HEK293 (cell line): Measurements from ENCODE around the gene STC2.

Experiments
- CTCF ChIA-PET: fragments of 350-600 bp; formaldehyde crosslinking; extraction: SDS; loops from one replicate; lab custom pipeline; 2021; ENCODE audit warnings: antibody characterized with exemption; lab: Yijun Ruan, JAX
- POLR2A ChIA-PET: fragments of 300-600 bp; formaldehyde crosslinking; extraction: SDS; loops from one replicate; lab custom pipeline; 2020; ENCODE audit warnings: antibody characterized with exemption, inconsistent platforms; lab: Yijun Ruan, JAX
- H3K27ac ChIP-seq: fragments of 200-500 bp; sonication (Bioruptor generic); 2 replicates; pipeline ENCODE4 v1.5.1; 2014; ENCODE audit warnings: low read depth, low read length, control low read depth, inconsistent platforms; ENCODE audit errors: extremely low read depth
- H3K36me3 ChIP-seq, 2 experiments: fragments of 200-500 bp in 1 of 2; sonication (Bioruptor generic) in 1 of 2; 1 replicate in 1 of 2; 2 replicates in 1 of 2; pipeline ENCODE4 v1.5.1; 2014 to 2017; ENCODE audit warnings: inconsistent platforms in 2 of 2, low read length in 2 of 2; ENCODE audit not compliant: control insufficient read depth in 2 of 2, insufficient read depth in 1 of 2
- H3K4me1 ChIP-seq: fragments of 200-500 bp; sonication (Bioruptor generic); 2 replicates; pipeline ENCODE4 v1.5.1; 2014; ENCODE audit warnings: mild to moderate bottlenecking, low read length, inconsistent platforms; ENCODE audit not compliant: control insufficient read depth, insufficient read depth
- H3K4me3 ChIP-seq: 2 replicates; pipeline ENCODE4 v1.5.1; 2011; ENCODE audit warnings: low read depth, mild to moderate bottlenecking, control low read depth, low read length, moderate library complexity
- H3K9me3 ChIP-seq: fragments of 200-500 bp; sonication (Bioruptor generic); 2 replicates; pipeline ENCODE4 v1.5.1; 2014; ENCODE audit warnings: low read depth, low read length, inconsistent platforms; ENCODE audit not compliant: control insufficient read depth, insufficient read depth
- GLI2 ChIP-seq: fragments of 450-650 bp; formaldehyde crosslinking; IDR thresholded peaks from 2 replicates; pipeline ENCODE4; 2017; ENCODE audit warnings: missing biosample characterization, missing genetic modification characterization, low read depth, borderline replicate concordance
- GLIS2 ChIP-seq: fragments of 450-650 bp; formaldehyde crosslinking; IDR thresholded peaks from 2 replicates; pipeline ENCODE4 v1.5.1; 2016; ENCODE audit warnings: missing biosample characterization, missing genetic modification characterization
- MEIS1 ChIP-seq: sonication (generic); formaldehyde crosslinking; IDR thresholded peaks from 2 replicates; pipeline ENCODE4 v1.8.1; 2022; ENCODE audit warnings: missing genetic modification reagents, mild to moderate bottlenecking, borderline replicate concordance
- PRDM1 ChIP-seq: fragments of 450-650 bp; formaldehyde crosslinking; IDR thresholded peaks from 2 replicates; pipeline ENCODE4; 2016; ENCODE audit warnings: missing biosample characterization, missing genetic modification characterization
- SCRT2 ChIP-seq: fragments of 450-650 bp; formaldehyde crosslinking; IDR thresholded peaks from 2 replicates; pipeline ENCODE4 v1.5.1; 2016; ENCODE audit warnings: missing biosample characterization, missing genetic modification characterization
- SP7 ChIP-seq: fragments of 450-650 bp; formaldehyde crosslinking; IDR thresholded peaks from 2 replicates; pipeline ENCODE4 v1.5.1; 2016; ENCODE audit warnings: missing biosample characterization, missing genetic modification characterization
- WT1 ChIP-seq: fragments of 450-650 bp; formaldehyde crosslinking; IDR thresholded peaks from 2 replicates; pipeline ENCODE4 v1.5.1; 2016; ENCODE audit warnings: missing biosample characterization, missing genetic modification characterization
- YY2 ChIP-seq: fragments of 450-650 bp; formaldehyde crosslinking; IDR thresholded peaks from 2 replicates; pipeline ENCODE4 v1.5.1; 2016; ENCODE audit warnings: missing biosample characterization, missing genetic modification characterization
- ZBTB26 ChIP-seq: fragments of 450-650 bp; formaldehyde crosslinking; optimal IDR thresholded peaks from 2 replicates; pipeline ENCODE3; 2016; ENCODE audit warnings: missing biosample characterization, mild to moderate bottlenecking, missing genetic modification characterization
- ZBTB48 ChIP-seq: fragments of 450-650 bp; formaldehyde crosslinking; IDR thresholded peaks from 2 replicates; pipeline ENCODE4 v1.5.1; 2016; ENCODE audit warnings: missing biosample characterization, missing genetic modification characterization
- ZFP69B ChIP-seq: fragments of 450-650 bp; formaldehyde crosslinking; IDR thresholded peaks from 2 replicates; pipeline ENCODE4 v1.5.1; 2016; ENCODE audit warnings: missing biosample characterization, missing genetic modification characterization
- ZIC2 ChIP-seq: fragments of 450-650 bp; formaldehyde crosslinking; IDR thresholded peaks from 2 replicates; pipeline ENCODE4 v1.5.1; 2016; ENCODE audit warnings: missing biosample characterization, missing genetic modification characterization
- ZNF10 ChIP-seq: fragments of 450-650 bp; formaldehyde crosslinking; IDR thresholded peaks from 2 replicates; pipeline ENCODE4 v1.5.1; 2017; ENCODE audit warnings: missing biosample characterization, missing genetic modification characterization
- ZNF23 ChIP-seq: fragments of 450-650 bp; formaldehyde crosslinking; IDR thresholded peaks from 2 replicates; pipeline ENCODE4 v1.5.1; 2016; ENCODE audit warnings: missing biosample characterization, missing genetic modification characterization, borderline replicate concordance
- ZNF48 ChIP-seq: fragments of 450-650 bp; formaldehyde crosslinking; IDR thresholded peaks from 2 replicates; pipeline ENCODE4 v1.5.1; 2016; ENCODE audit warnings: missing biosample characterization, missing genetic modification characterization
- ZNF548 ChIP-seq: fragments of 450-650 bp; formaldehyde crosslinking; IDR thresholded peaks from 2 replicates; pipeline ENCODE4 v1.5.1; 2016; ENCODE audit warnings: missing biosample characterization, missing genetic modification characterization
- ZNF561 ChIP-seq: fragments of 450-650 bp; IDR thresholded peaks from 2 replicates; pipeline ENCODE4 v1.5.1; 2018; ENCODE audit warnings: missing biosample characterization, missing genetic modification characterization, borderline replicate concordance
- ZNF600 ChIP-seq: fragments of 450-650 bp; formaldehyde crosslinking; IDR thresholded peaks from 2 replicates; pipeline ENCODE4 v1.5.1; 2016; ENCODE audit warnings: missing biosample characterization, missing genetic modification characterization
- ZNF623 ChIP-seq: fragments of 450-650 bp; formaldehyde crosslinking; IDR thresholded peaks from 2 replicates; pipeline ENCODE4 v1.5.1; 2016; ENCODE audit warnings: missing biosample characterization, missing genetic modification characterization
- TF ChIP-seq, protein P1 (sequence below): fragments of 450-650 bp; formaldehyde crosslinking; IDR thresholded peaks from 2 replicates; pipeline ENCODE4 v1.5.1; 2016; ENCODE audit warnings: missing biosample characterization, missing genetic modification characterization, borderline replicate concordance
- TF ChIP-seq, protein P2 (sequence below): IDR thresholded peaks from 2 replicates; pipeline ENCODE4 v1.6.1; 2011; ENCODE audit warnings: mild to moderate bottlenecking, low read depth, low read length, borderline replicate concordance
- TF ChIP-seq, protein P3 (sequence below): fragments of 450-650 bp; formaldehyde crosslinking; IDR thresholded peaks from 2 replicates; pipeline ENCODE4 v1.5.1; 2016; ENCODE audit warnings: missing biosample characterization, missing genetic modification characterization
- TF ChIP-seq, protein P4 (sequence below): fragments of 450-650 bp; formaldehyde crosslinking; IDR thresholded peaks from 2 replicates; pipeline ENCODE4 v1.5.1; 2016; ENCODE audit warnings: missing biosample characterization, missing genetic modification characterization
- TF ChIP-seq, protein P5 (sequence below): fragments of 450-650 bp; formaldehyde crosslinking; IDR thresholded peaks from 2 replicates; pipeline ENCODE4 v1.5.1; 2017; ENCODE audit warnings: missing biosample characterization, missing genetic modification characterization

Gene STC2

DNA sequence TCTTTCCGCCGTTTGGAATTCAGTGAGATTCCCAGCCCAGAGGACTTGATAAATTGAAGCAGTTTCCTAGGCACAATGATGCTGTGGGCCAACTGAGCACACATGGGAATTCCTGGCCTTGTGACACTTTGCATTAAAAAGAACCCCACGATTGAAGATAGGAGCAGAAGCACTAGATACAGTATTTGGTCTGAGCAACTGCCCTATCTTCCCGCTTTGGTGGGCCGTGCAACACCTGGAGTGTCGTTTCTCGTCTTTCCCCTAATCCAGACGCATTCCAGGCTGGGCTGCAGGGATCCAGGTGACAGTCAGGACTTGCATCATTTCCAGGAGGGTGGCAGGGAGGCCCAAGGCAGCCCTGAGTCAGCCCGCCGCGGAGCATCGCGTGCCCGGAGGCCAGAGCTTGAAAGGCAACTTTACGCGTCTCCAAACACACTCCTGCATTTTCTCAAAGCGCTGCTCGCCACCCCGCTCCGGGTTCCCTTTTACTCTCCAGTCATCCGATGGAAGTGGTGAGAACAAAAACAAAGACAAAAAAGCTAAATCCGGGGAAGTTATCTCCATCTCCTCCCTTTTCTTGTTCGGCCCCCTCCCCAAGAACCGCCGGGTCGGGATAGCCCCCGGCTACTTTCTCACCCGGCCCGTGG is 753 bp upstream of the STC2 start (continued):
- no peak for TF ChIP-seq ZNF548
- TF ChIP-seq ZIC2, result 0 out of 2 replicates have a peak, but pooled peaks have one; percentile 7
- TF ChIP-seq ZNF561 (tag by site-specific recombination), result peak; percentile 5; the same call in 1 of the 2 replicates
- TF ChIP-seq ZNF623, result peak; percentile 12; the same call in 1 of the 2 replicates
- TF ChIP-seq, protein P1, sequence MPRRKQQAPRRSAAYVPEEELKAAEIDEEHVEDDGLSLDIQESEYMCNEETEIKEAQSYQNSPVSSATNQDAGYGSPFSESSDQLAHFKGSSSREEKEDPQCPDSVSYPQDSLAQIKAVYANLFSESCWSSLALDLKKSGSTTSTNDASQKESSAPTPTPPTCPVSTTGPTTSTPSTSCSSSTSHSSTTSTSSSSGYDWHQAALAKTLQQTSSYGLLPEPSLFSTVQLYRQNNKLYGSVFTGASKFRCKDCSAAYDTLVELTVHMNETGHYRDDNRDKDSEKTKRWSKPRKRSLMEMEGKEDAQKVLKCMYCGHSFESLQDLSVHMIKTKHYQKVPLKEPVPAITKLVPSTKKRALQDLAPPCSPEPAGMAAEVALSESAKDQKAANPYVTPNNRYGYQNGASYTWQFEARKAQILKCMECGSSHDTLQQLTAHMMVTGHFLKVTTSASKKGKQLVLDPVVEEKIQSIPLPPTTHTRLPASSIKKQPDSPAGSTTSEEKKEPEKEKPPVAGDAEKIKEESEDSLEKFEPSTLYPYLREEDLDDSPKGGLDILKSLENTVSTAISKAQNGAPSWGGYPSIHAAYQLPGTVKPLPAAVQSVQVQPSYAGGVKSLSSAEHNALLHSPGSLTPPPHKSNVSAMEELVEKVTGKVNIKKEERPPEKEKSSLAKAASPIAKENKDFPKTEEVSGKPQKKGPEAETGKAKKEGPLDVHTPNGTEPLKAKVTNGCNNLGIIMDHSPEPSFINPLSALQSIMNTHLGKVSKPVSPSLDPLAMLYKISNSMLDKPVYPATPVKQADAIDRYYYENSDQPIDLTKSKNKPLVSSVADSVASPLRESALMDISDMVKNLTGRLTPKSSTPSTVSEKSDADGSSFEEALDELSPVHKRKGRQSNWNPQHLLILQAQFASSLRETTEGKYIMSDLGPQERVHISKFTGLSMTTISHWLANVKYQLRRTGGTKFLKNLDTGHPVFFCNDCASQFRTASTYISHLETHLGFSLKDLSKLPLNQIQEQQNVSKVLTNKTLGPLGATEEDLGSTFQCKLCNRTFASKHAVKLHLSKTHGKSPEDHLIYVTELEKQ (tag by site-specific recombination), result 0 out of 2 replicates have a peak, but pooled peaks have one; percentile 5
- TF ChIP-seq, protein P2, sequence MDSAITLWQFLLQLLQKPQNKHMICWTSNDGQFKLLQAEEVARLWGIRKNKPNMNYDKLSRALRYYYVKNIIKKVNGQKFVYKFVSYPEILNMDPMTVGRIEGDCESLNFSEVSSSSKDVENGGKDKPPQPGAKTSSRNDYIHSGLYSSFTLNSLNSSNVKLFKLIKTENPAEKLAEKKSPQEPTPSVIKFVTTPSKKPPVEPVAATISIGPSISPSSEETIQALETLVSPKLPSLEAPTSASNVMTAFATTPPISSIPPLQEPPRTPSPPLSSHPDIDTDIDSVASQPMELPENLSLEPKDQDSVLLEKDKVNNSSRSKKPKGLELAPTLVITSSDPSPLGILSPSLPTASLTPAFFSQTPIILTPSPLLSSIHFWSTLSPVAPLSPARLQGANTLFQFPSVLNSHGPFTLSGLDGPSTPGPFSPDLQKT, result no peak
- peak; percentile 77; the same call in 1 of the 2 replicates for TF ChIP-seq ZNF10 (tag by site-specific recombination)
- no peak for TF ChIP-seq GLI2 (tag by site-specific recombination)
- TF ChIP-seq ZNF48, result no peak
- TF ChIP-seq, protein P3, sequence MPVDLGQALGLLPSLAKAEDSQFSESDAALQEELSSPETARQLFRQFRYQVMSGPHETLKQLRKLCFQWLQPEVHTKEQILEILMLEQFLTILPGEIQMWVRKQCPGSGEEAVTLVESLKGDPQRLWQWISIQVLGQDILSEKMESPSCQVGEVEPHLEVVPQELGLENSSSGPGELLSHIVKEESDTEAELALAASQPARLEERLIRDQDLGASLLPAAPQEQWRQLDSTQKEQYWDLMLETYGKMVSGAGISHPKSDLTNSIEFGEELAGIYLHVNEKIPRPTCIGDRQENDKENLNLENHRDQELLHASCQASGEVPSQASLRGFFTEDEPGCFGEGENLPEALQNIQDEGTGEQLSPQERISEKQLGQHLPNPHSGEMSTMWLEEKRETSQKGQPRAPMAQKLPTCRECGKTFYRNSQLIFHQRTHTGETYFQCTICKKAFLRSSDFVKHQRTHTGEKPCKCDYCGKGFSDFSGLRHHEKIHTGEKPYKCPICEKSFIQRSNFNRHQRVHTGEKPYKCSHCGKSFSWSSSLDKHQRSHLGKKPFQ, result no peak
- TF ChIP-seq SP7 (tag by site-specific recombination), result peak; percentile 25; the same call in 1 of the 2 replicates
- no peak for TF ChIP-seq ZBTB48
- TF ChIP-seq PRDM1 (tag by site-specific recombination), result peak; percentile 91
- TF ChIP-seq ZFP69B (tag by site-specific recombination), result 0 out of 2 replicates have a peak, but pooled peaks have one; percentile 20
- 0 out of 2 replicates have a peak, but pooled peaks have one; percentile 21 for TF ChIP-seq WT1 (tag by site-specific recombination)
- no peak for TF ChIP-seq ZNF23

- POLR2A ChIA-PET, result interaction anchor here (0.6 to 6.2 kb wide), 15 partner anchors 10 to 612 kb away, joined by 3 to 134 read pairs (median 3); partner anchors contain the start of genes ATP6V0E1, NKX2-5 and RPL26L1
- H3K4me1 ChIP-seq, result no peaks in the 10 kb centered on the region
- no peaks in the 10 kb centered on the region for H3K9me3 ChIP-seq
- H3K4me3 ChIP-seq, result peak overlapping the region; percentile 62
- CTCF ChIA-PET, result interaction anchor here (0.7 to 7.8 kb wide), 5 partner anchors 10 to 33 kb away, joined by 3 to 212 read pairs (median 3); no protein-coding TSS in a partner anchor
- peaks cover 3 to 36% of the 10 kb centered on the region in 2 experiments for H3K36me3 ChIP-seq
- H3K27ac ChIP-seq, result peak overlapping the region; percentile 88; the same call in 1 of the 2 replicates
- TF ChIP-seq GLIS2 (tag by site-specific recombination), result peak; percentile 79
- TF ChIP-seq MEIS1 (CRISPR knock-in tag), result no peak
- peak; percentile 26; the same call in 1 of the 2 replicates for TF ChIP-seq YY2
- TF ChIP-seq SCRT2, result peak; percentile 99
- TF ChIP-seq ZNF600, result peak; percentile 24; the same call in 1 of the 2 replicates
- peak; percentile 68 for TF ChIP-seq ZBTB26 (tag by site-specific recombination)
- TF ChIP-seq, protein P4, sequence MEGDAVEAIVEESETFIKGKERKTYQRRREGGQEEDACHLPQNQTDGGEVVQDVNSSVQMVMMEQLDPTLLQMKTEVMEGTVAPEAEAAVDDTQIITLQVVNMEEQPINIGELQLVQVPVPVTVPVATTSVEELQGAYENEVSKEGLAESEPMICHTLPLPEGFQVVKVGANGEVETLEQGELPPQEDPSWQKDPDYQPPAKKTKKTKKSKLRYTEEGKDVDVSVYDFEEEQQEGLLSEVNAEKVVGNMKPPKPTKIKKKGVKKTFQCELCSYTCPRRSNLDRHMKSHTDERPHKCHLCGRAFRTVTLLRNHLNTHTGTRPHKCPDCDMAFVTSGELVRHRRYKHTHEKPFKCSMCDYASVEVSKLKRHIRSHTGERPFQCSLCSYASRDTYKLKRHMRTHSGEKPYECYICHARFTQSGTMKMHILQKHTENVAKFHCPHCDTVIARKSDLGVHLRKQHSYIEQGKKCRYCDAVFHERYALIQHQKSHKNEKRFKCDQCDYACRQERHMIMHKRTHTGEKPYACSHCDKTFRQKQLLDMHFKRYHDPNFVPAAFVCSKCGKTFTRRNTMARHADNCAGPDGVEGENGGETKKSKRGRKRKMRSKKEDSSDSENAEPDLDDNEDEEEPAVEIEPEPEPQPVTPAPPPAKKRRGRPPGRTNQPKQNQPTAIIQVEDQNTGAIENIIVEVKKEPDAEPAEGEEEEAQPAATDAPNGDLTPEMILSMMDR, result peak; percentile 44; the same call in 1 of the 2 replicates
- TF ChIP-seq, protein P5, sequence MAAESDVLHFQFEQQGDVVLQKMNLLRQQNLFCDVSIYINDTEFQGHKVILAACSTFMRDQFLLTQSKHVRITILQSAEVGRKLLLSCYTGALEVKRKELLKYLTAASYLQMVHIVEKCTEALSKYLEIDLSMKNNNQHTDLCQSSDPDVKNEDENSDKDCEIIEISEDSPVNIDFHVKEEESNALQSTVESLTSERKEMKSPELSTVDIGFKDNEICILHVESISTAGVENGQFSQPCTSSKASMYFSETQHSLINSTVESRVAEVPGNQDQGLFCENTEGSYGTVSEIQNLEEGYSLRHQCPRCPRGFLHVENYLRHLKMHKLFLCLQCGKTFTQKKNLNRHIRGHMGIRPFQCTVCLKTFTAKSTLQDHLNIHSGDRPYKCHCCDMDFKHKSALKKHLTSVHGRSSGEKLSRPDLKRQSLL, result no peak
Measured at GRCh38 chr5:173327084-173327947, 898 bp downstream of the STC2 start.
